GM12873 (cell line): ENCODE data around the gene ATXN7.

Source experiments
- TF ChIP-seq, protein P1 (sequence below): IDR thresholded peaks from 2 replicates; pipeline ENCODE4 v1.5.1; 2012; ENCODE audit warnings: low read depth, mild to moderate bottlenecking, moderate library complexity, low read length, control low read depth; ENCODE audit not compliant: insufficient read depth; ENCODE audit errors: missing control alignments

The ATXN7 gene

DNA sequence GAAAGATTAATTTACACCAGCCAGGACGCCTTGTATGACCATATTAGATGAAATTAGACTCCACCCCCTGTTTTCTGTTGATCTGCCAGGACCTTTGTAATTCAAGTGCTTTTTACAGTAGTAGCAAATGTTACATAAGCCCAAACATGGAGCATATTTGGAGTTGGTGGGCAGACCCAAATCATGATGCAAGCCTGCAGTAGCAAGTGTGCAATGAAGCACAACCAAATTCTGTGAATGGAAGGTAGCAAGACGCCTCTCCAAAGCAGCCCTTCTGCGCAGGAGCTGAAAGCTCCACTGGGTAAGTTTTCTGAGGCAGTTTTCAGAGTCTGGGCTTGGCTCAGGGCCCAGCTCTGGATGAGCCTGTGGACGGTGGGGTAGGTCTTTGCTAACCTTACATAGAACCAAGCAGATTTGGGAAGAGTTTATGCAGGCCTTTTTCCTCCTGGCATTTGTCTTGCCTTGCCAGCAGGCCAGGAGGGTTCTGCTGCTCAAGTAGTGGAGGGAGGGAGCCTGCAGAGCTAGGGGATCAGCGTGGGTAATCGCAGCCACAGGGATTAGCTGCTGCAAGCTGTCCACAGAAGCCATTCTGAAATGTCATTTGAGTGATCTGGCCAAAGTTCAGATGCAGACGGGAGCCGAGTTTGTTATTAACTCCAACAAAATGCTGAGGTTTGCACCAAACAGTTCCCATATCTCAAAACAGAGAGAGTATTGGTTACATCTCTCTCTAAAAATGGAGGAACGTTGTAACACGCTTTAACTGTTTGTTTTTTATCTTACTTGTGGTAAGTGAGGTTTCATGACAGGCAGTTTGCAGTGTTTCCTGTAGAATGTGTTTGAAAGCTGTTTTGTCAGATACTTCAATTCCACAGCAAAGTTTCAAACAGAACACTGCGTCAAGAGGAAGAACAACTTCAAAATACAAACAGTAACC, 104.3 kb downstream of the ATXN7 start:
- TF ChIP-seq, protein P1, sequence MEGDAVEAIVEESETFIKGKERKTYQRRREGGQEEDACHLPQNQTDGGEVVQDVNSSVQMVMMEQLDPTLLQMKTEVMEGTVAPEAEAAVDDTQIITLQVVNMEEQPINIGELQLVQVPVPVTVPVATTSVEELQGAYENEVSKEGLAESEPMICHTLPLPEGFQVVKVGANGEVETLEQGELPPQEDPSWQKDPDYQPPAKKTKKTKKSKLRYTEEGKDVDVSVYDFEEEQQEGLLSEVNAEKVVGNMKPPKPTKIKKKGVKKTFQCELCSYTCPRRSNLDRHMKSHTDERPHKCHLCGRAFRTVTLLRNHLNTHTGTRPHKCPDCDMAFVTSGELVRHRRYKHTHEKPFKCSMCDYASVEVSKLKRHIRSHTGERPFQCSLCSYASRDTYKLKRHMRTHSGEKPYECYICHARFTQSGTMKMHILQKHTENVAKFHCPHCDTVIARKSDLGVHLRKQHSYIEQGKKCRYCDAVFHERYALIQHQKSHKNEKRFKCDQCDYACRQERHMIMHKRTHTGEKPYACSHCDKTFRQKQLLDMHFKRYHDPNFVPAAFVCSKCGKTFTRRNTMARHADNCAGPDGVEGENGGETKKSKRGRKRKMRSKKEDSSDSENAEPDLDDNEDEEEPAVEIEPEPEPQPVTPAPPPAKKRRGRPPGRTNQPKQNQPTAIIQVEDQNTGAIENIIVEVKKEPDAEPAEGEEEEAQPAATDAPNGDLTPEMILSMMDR, result no peak

DNA sequence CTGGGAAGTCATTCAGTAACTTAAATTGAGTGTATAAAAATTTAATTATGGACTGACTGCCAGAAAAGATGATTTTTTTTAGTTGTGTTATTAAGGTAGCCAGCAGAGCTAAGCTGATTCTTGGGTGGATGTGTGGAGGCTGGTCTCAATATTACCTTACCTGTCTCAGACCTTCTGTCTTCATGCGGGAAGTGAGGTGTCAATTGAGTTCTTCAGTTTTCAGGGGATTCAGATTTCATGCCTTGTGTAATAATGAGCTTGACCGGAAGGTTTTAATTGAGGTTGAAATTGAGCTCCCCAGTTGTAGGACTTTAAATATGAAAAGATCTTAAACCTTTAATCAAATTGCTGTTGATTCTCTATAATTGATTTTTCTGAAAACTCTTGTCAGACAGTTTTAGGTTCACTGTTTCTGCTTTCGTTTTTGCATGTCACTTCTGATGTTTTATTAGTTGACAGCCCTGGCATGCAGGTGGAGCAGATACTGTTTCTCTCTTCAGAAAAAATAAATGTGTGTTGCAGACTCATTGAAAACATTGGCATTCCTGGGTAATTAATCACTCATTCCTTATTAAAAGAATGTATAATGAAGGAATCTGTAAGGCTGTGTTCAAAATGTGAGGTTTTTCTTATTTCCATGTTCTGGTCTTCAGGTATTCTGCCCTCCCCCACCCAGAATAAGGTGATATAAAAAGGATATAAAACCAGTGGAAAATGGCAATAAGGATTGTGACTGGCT, 105.1 kb downstream of the ATXN7 start:
- TF ChIP-seq, protein P1, result no peak

DNA sequence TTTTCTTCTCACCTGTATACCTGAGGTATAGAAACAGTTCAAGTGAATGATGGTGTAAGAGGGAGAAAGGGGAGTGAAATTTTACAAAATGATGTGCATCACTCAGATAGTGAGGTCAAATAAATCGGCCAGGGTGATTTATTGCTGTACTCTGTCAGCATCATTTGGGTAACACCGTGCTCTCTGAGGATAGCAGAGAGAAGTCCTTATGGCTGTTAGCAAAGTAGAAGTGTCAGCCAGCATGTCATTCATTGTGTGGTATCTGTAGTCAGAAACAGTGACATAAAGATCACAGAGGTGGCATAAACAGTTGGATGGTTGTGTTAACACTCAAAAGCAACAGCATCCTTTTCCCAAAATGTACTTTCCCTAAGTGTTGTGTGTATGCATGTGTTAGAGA, 106.2 kb downstream of the ATXN7 start:
- TF ChIP-seq, protein P1, result no peak

DNA sequence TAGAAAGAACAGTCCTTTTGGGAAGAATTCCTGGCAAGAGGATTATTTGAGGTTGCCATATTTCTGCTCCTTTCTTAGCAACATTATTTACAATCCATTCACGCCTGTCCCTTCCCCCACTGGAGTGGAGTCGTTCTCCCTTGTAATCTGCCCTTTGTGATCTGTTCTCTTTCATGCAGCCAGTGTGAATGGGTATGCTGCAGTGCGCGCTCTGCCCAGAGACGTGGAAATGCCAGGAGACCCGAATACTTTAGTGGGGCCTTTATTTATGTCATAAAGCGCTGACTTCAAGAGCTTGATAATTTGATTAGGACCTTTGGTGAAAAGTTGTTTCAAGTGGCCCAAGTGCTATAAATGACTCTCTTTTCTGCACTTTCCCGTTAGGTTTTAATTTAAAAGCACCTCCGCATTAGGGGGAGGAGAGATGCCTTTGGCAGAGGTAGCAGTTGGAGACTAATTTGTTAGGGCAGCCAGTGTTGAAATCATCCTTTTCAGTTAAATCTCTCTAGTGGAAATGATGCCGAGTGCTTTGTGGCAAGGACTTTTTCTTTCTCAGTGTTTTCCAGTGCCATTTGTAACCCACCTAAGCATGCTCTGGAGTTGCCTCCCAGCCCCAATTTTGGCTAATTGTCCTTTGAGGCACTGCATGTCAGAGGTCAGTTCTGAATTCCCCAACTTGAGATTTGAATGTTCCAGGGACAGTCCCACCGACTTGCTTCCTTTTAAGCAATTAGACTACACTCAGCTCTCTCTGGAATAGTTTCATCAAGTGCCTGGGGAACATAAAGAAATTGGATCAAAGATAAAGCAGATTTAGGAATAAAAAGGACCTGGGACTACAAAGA, 107.2 kb downstream of the ATXN7 start:
- TF ChIP-seq, protein P1, result no peak

DNA sequence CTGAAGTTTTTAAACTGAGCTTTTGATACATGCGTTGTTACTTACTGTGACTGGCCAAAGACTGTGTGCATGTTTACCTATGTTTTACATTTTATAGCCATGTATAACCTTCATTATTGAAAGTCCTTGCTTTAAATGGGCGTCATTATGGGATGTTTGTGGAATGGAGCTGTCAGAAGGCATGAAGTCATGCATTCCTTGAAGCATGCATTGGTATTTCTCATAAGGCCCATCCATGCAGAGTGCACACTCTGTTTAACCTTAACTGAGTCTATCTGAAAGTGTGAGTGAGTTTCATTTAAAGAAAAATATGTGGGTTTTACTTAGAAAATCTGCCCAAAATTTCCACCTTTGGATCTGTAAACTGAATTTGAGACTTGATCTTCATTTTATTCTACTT, 108.5 kb downstream of the ATXN7 start:
- TF ChIP-seq, protein P1, result no peak

DNA sequence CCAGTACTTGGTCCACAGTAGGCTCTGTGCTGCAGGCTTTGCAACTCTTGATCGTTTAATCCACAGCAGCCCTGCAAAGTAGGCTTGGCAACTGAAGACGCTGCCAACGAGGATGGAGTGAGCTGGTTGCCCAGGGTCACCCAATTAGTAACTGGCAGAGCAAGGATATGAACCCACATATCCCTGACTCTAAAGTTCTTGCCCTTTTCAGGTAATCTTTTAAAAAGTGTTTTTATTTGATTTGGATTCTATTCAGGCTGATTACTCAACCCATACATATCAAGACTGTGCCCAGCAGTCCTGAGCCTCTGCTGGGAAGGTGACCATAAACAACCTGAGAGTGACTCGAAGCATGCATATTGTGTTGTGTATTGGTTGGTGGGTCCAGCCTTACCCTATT, 109.3 kb downstream of the ATXN7 start:
- TF ChIP-seq, protein P1, result no peak
